IMR-90 (cell line): ENCODE results near the gene ABLIM3.

Experiments used
- CEBPB ChIP-seq: IDR thresholded peaks from 2 replicates; pipeline ENCODE4 v1.6.1; 2012; ENCODE audit warnings: low read depth, low read length, improper control_type of control experiment
- CTCF ChIP-seq: conservative IDR thresholded peaks from 2 replicates; pipeline ENCODE4 v1.5.1; 2012; ENCODE audit warnings: mild to moderate bottlenecking, low read depth, low read length, improper control_type of control experiment
- ELK1 ChIP-seq: fragments of 150-350 bp; IDR thresholded peaks from 2 replicates; pipeline ENCODE4 v1.6.1; 2016; ENCODE audit warnings: low read depth, mild to moderate bottlenecking, low read length, moderate library complexity, borderline replicate concordance
- POLR2A ChIP-seq: IDR thresholded peaks from 2 replicates; pipeline ENCODE4 v1.6.1; 2012; ENCODE audit warnings: mild to moderate bottlenecking, low read depth, low read length

- TF ChIP-seq CTCF: no peak
- no peak for TF ChIP-seq POLR2A
- TF ChIP-seq ELK1: no peak
- no peak for TF ChIP-seq CEBPB
Measured at GRCh38 chr5:149152317-149152746, 11.0 kb downstream of the ABLIM3 start.
